AG10803 (cell line): ENCODE data around the gene HTR7.

Experiments used
- DNase-seq: peaks from one replicate; pipeline ENCODE4 v3.0.0; 2010; ENCODE audit warnings: low read depth
- H3K4me3 ChIP-seq: 2 replicates; pipeline ENCODE4 v1.5.1; 2011; ENCODE audit warnings: mild to moderate bottlenecking, low read length, control low read depth
- CTCF ChIP-seq: conservative IDR thresholded peaks from 2 replicates; pipeline ENCODE4 v1.5.1; 2011; ENCODE audit warnings: mild to moderate bottlenecking, low read length, control low read depth, inconsistent platforms

The HTR7 gene

DNA sequence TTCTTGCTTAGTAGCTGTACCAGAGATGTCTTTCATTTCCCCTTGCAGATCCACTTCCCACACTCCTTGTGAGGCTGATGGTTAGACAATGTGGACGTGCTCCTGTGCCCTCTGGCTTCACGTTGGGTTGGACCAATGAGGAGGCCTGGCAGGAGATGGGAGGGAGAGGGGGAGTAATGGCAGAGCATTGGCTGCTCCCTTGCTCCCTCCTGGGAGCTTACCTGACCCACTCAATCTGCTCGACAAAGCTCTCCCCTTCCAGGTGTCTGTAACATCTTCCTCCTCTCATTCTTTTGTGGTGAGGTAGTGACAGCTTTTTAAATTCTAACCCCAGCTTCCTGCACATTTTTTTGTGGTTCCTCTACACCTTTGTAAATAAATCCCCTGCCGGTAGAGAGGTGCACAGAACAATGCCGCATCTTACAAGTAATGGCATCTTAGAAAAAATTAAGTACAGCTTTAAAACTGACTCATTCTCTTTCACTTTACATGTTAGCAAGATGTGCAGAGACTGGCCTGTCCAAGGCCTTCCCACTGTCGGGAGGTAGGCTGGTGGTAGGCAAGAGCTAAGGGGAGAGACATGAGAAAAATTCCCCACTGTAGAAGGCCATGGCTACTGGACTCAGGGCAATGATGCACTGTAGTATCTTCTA is 134.3 kb downstream of the HTR7 start:
- no peak for TF ChIP-seq CTCF
- H3K4me3 ChIP-seq: no peak overlapping the region
- no peak for DNase-seq

GRCh38 chr10:90722832-90723231 is 135.0 kb downstream of the HTR7 start:
- no peak for TF ChIP-seq CTCF
- H3K4me3 ChIP-seq: no peak overlapping the region
- no peak for DNase-seq

DNA sequence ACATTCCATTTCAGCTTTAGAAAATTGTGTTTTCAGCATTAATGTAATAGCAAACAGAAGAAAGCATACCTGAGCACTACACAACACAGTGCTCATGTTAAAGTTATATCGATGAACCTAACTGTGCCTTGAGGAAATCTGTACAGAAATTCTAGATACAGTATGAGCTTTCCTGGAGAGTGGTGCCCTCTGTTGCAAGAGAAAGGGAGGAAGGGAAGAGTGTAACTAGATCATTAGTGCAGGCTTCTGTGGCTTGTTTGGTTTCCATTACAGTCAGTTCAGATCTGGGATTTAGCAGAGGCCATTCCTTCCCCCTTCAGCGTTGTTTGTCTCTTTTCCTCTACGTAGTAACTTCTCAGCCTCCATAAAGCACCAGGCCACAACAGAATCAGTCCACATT is 139.7 kb downstream of the HTR7 start:
- H3K4me3 ChIP-seq: no peak overlapping the region
- TF ChIP-seq CTCF: no peak; the same call in 1 of the 2 replicates
- DNase-seq: no peak

GRCh38 chr10:90712529-90712928 is 145.3 kb downstream of the HTR7 start:
- DNase-seq: no peak
- no peak for TF ChIP-seq CTCF
- no peak overlapping the region for H3K4me3 ChIP-seq

GRCh38 chr10:90709727-90710126 is 148.1 kb downstream of the HTR7 start:
- DNase-seq: no peak
- TF ChIP-seq CTCF: no peak
- H3K4me3 ChIP-seq: no peak overlapping the region

- TF ChIP-seq CTCF: no peak
- DNase-seq: no peak
- no peak overlapping the region for H3K4me3 ChIP-seq
These were observed 150.2 kb downstream of the HTR7 start for GRCh38 chr10:90707657-90708056.

DNA sequence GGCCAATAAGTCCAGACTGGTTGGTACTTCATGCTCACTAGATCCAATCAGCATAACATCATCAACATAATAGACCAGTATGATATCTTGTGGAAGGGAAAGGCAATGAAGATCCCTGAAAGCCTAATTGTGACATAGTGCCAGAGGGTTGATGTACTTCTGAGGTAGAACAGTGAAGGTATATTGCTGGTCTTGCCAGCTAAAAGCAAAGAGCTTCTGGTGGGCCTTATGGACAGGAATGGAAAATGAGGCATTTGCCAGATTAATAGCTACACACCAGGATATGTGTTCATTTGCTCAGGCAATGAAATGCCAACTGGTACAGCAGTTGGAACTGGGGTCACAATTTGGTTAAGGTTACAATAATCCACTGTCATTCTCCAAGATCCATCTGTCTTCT is 156.4 kb downstream of the HTR7 start:
- no peak for DNase-seq
- H3K4me3 ChIP-seq: no peak overlapping the region
- TF ChIP-seq CTCF: no peak
